Vagina (tissue), 2 donors: ENCODE data around the gene KLHL25.
"Not testable (repeated sequence)": the region's sequence is repeated elsewhere in the genome, so short reads cannot be mapped to it uniquely, and the experiment has no call there.

Experiments
- CTCF ChIP-seq, 3 experiments: fragments of 450-650 bp in 2 of 3; fragments of 200-600 bp in 1 of 3; sonication (generic) in 1 of 3; IDR thresholded peaks; one replicate each; pipeline ENCODE4 v1.5.1; 2017 to 2019; ENCODE audit warnings: antibody characterized with exemption in 3 of 3, mild to moderate bottlenecking in 2 of 3, moderate library complexity in 2 of 3
- POLR2A ChIP-seq, 2 donors: fragments of 450-650 bp; IDR thresholded peaks; one replicate each; pipeline ENCODE4 v1.6.1; 2017; ENCODE audit warnings: antibody characterized with exemption in 2 of 2, mild to moderate bottlenecking in 2 of 2, moderate library complexity in 2 of 2

GRCh38 chr15:85796371-85796770 is 1.6 kb upstream of the KLHL25 start:
- not testable (repeated sequence) for TF ChIP-seq CTCF, POLR2A (IDR thresholded peaks at IDR 0.05)
